WTC11 (cell line): Measurements from ENCODE around the gene CDH1.

ENCODE experiments used
- CREM ChIP-seq: sonication (generic); formaldehyde crosslinking; IDR thresholded peaks from 2 replicates; pipeline ENCODE4 v1.8.1; 2022; ENCODE audit warnings: mild to moderate bottlenecking, missing genetic modification reagents, moderate library complexity
- ELF4 ChIP-seq: sonication (generic); formaldehyde crosslinking; IDR thresholded peaks from 2 replicates; pipeline ENCODE4 v1.8.1; 2022; ENCODE audit warnings: low read depth, mild to moderate bottlenecking, moderate library complexity, missing genetic modification reagents
- FOXJ3 ChIP-seq: sonication (generic); formaldehyde crosslinking; IDR thresholded peaks from 2 replicates; pipeline ENCODE4 v1.9.0; 2021; ENCODE audit warnings: missing genetic modification reagents, mild to moderate bottlenecking, borderline replicate concordance
- MAX ChIP-seq: sonication (generic); formaldehyde crosslinking; IDR thresholded peaks from 2 replicates; pipeline ENCODE4 v1.8.0; 2022; ENCODE audit warnings: mild to moderate bottlenecking, missing genetic modification reagents
- NFYB ChIP-seq: sonication (generic); formaldehyde crosslinking; conservative IDR thresholded peaks from 2 replicates; pipeline ENCODE4 v1.8.0; 2022; ENCODE audit warnings: low read depth, missing genetic modification reagents
- TEAD4 ChIP-seq: sonication (generic); formaldehyde crosslinking; IDR thresholded peaks from 2 replicates; pipeline ENCODE4 v1.8.0; 2022; ENCODE audit warnings: mild to moderate bottlenecking, missing genetic modification reagents
- USF1 ChIP-seq: sonication (generic); formaldehyde crosslinking; IDR thresholded peaks from 2 replicates; pipeline ENCODE4 v1.8.0; 2022; ENCODE audit warnings: mild to moderate bottlenecking, missing genetic modification reagents
- TF ChIP-seq, protein P1 (sequence below): fragments of 200-600 bp; IDR thresholded peaks from 2 replicates; pipeline ENCODE4 v1.8.0; 2022; ENCODE audit warnings: antibody characterized with exemption
- TF ChIP-seq, protein P2 (sequence below): sonication (generic); formaldehyde crosslinking; IDR thresholded peaks from 2 replicates; pipeline ENCODE4 v1.8.0; 2022; ENCODE audit warnings: mild to moderate bottlenecking, missing genetic modification reagents

GRCh38 chr16:68754084-68754792, 17.1 kb downstream of the CDH1 start:
- TF ChIP-seq MAX (CRISPR knock-in tag): no peak
- TF ChIP-seq CREM: no peak
- TF ChIP-seq NFYB (CRISPR knock-in tag): no peak
- TF ChIP-seq, protein P1, sequence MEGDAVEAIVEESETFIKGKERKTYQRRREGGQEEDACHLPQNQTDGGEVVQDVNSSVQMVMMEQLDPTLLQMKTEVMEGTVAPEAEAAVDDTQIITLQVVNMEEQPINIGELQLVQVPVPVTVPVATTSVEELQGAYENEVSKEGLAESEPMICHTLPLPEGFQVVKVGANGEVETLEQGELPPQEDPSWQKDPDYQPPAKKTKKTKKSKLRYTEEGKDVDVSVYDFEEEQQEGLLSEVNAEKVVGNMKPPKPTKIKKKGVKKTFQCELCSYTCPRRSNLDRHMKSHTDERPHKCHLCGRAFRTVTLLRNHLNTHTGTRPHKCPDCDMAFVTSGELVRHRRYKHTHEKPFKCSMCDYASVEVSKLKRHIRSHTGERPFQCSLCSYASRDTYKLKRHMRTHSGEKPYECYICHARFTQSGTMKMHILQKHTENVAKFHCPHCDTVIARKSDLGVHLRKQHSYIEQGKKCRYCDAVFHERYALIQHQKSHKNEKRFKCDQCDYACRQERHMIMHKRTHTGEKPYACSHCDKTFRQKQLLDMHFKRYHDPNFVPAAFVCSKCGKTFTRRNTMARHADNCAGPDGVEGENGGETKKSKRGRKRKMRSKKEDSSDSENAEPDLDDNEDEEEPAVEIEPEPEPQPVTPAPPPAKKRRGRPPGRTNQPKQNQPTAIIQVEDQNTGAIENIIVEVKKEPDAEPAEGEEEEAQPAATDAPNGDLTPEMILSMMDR: no peak
- no peak for TF ChIP-seq TEAD4 (CRISPR knock-in tag)
- no peak for TF ChIP-seq ELF4
- no peak for TF ChIP-seq USF1 (CRISPR knock-in tag)
- TF ChIP-seq, protein P2, sequence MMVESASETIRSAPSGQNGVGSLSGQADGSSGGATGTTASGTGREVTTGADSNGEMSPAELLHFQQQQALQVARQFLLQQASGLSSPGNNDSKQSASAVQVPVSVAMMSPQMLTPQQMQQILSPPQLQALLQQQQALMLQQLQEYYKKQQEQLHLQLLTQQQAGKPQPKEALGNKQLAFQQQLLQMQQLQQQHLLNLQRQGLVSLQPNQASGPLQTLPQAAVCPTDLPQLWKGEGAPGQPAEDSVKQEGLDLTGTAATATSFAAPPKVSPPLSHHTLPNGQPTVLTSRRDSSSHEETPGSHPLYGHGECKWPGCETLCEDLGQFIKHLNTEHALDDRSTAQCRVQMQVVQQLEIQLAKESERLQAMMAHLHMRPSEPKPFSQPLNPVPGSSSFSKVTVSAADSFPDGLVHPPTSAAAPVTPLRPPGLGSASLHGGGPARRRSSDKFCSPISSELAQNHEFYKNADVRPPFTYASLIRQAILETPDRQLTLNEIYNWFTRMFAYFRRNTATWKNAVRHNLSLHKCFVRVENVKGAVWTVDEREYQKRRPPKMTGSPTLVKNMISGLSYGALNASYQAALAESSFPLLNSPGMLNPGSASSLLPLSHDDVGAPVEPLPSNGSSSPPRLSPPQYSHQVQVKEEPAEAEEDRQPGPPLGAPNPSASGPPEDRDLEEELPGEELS (CRISPR knock-in tag): no peak
- no peak for TF ChIP-seq FOXJ3 (CRISPR knock-in tag)
